Measurements from ENCODE around the gene RYR2. TPM values are rescaled to one million over a fixed set of nuclear protein-coding genes. Genes with fewer than 3 reads are reported as not detected.

RYR2 gene
- total and polyA plus RNA-seq, 8 donors: 1.6 to 6.9 (median 4.4) TPM

DNA sequence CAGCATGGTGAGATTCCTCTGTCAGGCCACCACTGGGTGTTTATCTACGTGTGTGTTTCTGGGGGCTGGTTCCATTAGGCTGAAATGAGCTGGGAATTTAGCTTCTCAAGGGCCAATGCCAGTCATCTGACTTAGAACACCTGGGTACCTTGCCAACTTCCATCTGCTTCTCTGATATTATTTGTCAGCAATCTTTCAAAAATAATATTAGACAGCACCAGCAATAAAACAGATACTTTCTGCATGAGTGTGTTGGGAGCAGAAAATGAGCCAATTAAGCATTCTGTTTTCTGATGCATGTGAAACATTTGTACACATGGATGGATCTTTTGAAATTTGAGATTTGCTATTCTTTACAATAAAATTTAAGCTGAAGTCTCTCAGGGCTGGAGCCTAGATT lies 124.1 kb downstream of the RYR2 start:
- no peaks in the 10 kb centered on the region for H3K4me1 ChIP-seq
- H3K27me3 ChIP-seq: peaks cover 0 to 3% (median 0%) of the 10 kb centered on the region in 4 donors
- FAIRE-seq (no peak), ATAC-seq (no peak), DNase-seq (no peak)
- TF ChIP-seq, protein P1, sequence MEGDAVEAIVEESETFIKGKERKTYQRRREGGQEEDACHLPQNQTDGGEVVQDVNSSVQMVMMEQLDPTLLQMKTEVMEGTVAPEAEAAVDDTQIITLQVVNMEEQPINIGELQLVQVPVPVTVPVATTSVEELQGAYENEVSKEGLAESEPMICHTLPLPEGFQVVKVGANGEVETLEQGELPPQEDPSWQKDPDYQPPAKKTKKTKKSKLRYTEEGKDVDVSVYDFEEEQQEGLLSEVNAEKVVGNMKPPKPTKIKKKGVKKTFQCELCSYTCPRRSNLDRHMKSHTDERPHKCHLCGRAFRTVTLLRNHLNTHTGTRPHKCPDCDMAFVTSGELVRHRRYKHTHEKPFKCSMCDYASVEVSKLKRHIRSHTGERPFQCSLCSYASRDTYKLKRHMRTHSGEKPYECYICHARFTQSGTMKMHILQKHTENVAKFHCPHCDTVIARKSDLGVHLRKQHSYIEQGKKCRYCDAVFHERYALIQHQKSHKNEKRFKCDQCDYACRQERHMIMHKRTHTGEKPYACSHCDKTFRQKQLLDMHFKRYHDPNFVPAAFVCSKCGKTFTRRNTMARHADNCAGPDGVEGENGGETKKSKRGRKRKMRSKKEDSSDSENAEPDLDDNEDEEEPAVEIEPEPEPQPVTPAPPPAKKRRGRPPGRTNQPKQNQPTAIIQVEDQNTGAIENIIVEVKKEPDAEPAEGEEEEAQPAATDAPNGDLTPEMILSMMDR (IDR thresholded peaks at IDR 0.05): no peak
- no peak overlapping the region for H3K27ac ChIP-seq
- intact Hi-C loops (cut with DNase I): no loop called here
- H3K36me3 ChIP-seq: no peaks in the 10 kb centered on the region
- H3K4me3 ChIP-seq: no peak overlapping the region
- WGBS, 2 donors: 23 to 28% methylated on average over 1 of the region's 1 CpG
- no peaks in the 10 kb centered on the region for H3K9me3 ChIP-seq

DNA sequence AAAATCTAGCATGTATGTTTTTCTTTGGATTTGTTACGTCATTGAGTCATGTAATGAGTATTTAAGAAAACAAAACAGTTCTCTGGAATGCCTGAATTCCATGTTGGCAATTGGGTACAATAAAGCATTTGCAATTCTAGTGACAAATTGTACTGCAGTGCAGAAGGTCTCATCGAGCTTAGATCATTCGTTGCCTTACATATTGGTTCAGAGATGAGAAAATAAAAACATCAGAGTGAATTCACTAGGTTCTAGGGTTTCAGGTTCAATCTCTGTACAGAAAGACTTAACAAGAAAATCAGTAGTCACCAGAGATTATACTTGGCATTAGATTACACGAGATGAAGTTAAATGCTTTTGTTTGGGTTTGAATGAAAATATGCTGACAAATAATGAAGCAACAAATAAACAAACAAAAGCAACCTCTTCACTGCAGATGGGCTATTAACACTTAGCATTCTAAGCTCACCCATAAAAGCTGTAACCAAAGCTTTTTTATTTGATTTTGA lies 124.7 kb downstream of the RYR2 start:
- H3K4me3 ChIP-seq: no peak overlapping the region
- H3K27ac ChIP-seq: no peak overlapping the region
- TF ChIP-seq, protein P1 (IDR thresholded peaks at IDR 0.05): no peak
- DNase-seq (no peak), ATAC-seq (no peak), FAIRE-seq (no peak)
- intact Hi-C loops (cut with DNase I): no loop called here
- WGBS, 2 donors: 53% methylated on average over 4 of the region's 4 CpGs
- H3K36me3 ChIP-seq: no peaks in the 10 kb centered on the region
- no peaks in the 10 kb centered on the region for H3K4me1 ChIP-seq
- no peaks in the 10 kb centered on the region for H3K9me3 ChIP-seq
- peaks cover 0 to 3% (median 0%) of the 10 kb centered on the region in 4 donors for H3K27me3 ChIP-seq

DNA sequence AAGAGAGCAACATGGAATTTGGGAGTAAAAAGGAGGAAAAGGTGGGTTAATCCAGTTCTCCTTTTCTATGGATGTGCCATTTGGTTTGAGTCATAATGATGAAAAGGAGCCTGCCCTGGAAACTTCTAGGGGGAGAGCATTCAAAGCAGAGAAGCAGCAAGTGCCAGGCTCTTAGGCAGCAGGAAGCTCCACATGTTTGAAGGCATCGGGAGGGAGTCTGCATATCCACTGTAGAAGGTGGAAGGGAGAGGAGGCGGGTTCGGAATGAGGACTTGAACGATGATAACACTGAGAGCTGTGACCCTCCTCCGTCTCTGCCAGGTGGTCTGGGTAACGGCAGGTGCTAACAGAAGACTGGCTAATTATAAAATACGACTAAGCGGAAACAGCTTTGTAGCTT lies 128.2 kb downstream of the RYR2 start:
- TF ChIP-seq, protein P1 (IDR thresholded peaks at IDR 0.05): no peak
- H3K9me3 ChIP-seq: no peaks in the 10 kb centered on the region
- H3K4me3 ChIP-seq: no peak overlapping the region
- H3K27ac ChIP-seq: no peak overlapping the region
- no peaks in the 10 kb centered on the region for H3K4me1 ChIP-seq
- intact Hi-C loops (cut with DNase I): no loop called here
- H3K36me3 ChIP-seq: no peaks in the 10 kb centered on the region
- peaks cover 0 to 3% (median 0%) of the 10 kb centered on the region in 4 donors for H3K27me3 ChIP-seq
- ATAC-seq: no peak
- no peak for FAIRE-seq
- 62 to 65% methylated on average over 8 of the region's 8 CpGs for WGBS, 2 donors
- no peak for DNase-seq

DNA sequence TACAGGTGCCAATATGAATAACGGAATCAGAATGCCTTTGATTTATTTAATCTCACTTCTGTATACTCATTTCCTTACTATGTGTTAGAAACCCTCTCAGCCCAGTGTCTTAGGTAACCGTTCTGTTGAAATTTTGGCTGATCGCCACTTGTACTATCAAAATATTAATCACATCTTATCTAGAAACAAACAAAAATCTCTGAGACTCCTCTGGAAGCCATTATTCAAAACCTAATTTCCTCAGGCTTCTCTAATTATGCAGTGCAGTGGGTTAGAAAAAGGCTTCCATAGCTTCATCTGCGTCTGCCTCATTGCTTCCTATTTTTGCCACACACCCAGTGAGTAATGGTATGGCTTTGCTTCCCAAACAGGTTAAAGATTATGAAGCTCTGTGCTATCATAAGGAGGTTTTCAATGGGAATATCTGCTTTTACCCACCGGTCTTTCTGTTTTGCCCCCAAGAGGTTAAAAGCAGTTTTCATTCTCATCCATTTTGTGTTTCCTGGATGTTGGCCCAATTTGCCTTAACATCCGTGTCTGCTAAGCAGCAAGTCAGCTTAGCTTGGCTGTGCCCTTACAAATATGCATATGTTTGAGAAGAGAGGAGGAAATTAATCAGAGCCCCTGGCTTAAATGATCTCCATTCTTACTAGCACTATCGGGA lies 129.6 kb downstream of the RYR2 start:
- ATAC-seq (peak in 1 of 4 donors; percentile 30), DNase-seq (no peak), FAIRE-seq (no peak)
- no peak overlapping the region for H3K4me3 ChIP-seq
- TF ChIP-seq, protein P1 (IDR thresholded peaks at IDR 0.05): no peak
- WGBS, 2 donors: 27 to 28% methylated on average over 7 of the region's 7 CpGs
- H3K27ac ChIP-seq: no peak overlapping the region
- H3K4me1 ChIP-seq: no peaks in the 10 kb centered on the region
- intact Hi-C loops (cut with DNase I): no loop called here
- H3K36me3 ChIP-seq: no peaks in the 10 kb centered on the region
- peaks cover 0 to 3% (median 0%) of the 10 kb centered on the region in 4 donors for H3K27me3 ChIP-seq
- H3K9me3 ChIP-seq: no peaks in the 10 kb centered on the region

DNA sequence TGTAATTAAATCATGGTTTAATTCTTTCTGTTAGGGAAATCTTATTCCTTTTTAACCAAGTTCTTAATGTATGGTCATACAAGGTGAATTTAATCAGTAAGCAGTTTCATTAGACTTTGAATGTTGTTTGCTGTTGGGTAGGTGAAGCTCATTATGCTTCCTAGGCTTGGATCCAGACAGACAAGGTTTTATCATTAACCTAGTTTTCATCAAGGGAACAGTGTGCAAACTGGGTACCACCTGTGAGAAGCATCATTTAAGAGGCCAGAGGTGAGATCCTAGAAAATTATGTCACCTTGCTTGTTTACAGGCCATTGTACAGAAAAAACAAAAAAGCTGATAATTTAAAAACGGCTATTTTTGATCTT lies 130.1 kb downstream of the RYR2 start:
- Histone ChIP-seq H3K36me3 (no peaks in the 10 kb centered on the region), H3K27ac (no peak overlapping the region), H3K4me1 (no peaks in the 10 kb centered on the region), H3K4me3 (no peak overlapping the region), H3K9me3 (no peaks in the 10 kb centered on the region), H3K27me3 (peaks cover 0 to 3% (median 0%) of the 10 kb centered on the region in 4 donors)
- WGBS, 2 donors: 11 to 12% methylated on average over 1 of the region's 1 CpG
- no peak for ATAC-seq
- TF ChIP-seq, protein P1 (IDR thresholded peaks at IDR 0.05): no peak
- DNase-seq: no peak
- intact Hi-C loops (cut with DNase I): no loop called here
- no peak for FAIRE-seq

All from pancreas (tissue), 10 donors.